Right forelimb (tissue), 1 donor: Measurements from ENCODE around the gene NAA35.
"Not testable (repeated sequence)": the region's sequence is repeated elsewhere in the genome, so short reads cannot be mapped to it uniquely, and the experiment has no call there.

Experiments used
- DNase-seq: peaks from one replicate; pipeline ENCODE4 v3.0.0-alpha.2; 2018

The NAA35 gene

GRCh38 chr9:85940832-85941621, at the start of gene NAA35:
NAA35 (plus strand) TSS chr9:85941146; CDS start chr9:85942160, 1,014 bp downstream.
- peak; percentile 99 for DNase-seq

- DNase-seq: no peak
These were observed 48.5 kb upstream of the NAA35 start for GRCh38 chr9:85892401-85892800.

- no peak for DNase-seq
These were observed 45.3 kb upstream of the NAA35 start for GRCh38 chr9:85895685-85896084.

GRCh38 chr9:85897848-85898247, 43.1 kb upstream of the NAA35 start:
- DNase-seq: no peak

GRCh38 chr9:85898332-85898731, 42.6 kb upstream of the NAA35 start:
- no peak for DNase-seq

- no peak for DNase-seq
These were observed 41.6 kb upstream of the NAA35 start for GRCh38 chr9:85899388-85899787.

- DNase-seq: no peak
These were observed 40.3 kb upstream of the NAA35 start for GRCh38 chr9:85900504-85901201.

- DNase-seq: no peak
These were observed 36.0 kb upstream of the NAA35 start for GRCh38 chr9:85904975-85905374.

GRCh38 chr9:85905957-85906356, 35.0 kb upstream of the NAA35 start:
- DNase-seq: no peak

GRCh38 chr9:85909390-85909789, 31.6 kb upstream of the NAA35 start:
- DNase-seq: no peak

GRCh38 chr9:85914108-85914507, 26.8 kb upstream of the NAA35 start:
- no peak for DNase-seq

GRCh38 chr9:85917756-85918155, 23.2 kb upstream of the NAA35 start:
- DNase-seq: no peak

GRCh38 chr9:85925493-85925892, 15.5 kb upstream of the NAA35 start:
- no peak for DNase-seq

- DNase-seq: no peak
These were observed 13.9 kb upstream of the NAA35 start for GRCh38 chr9:85927076-85927475.

- no peak for DNase-seq
These were observed 9.5 kb upstream of the NAA35 start for GRCh38 chr9:85931495-85931894.

- DNase-seq: not testable (repeated sequence)
These were observed 5.0 kb upstream of the NAA35 start for GRCh38 chr9:85935950-85936349.

- DNase-seq: no peak
These were observed 593 bp upstream of the NAA35 start for GRCh38 chr9:85940275-85940831.

GRCh38 chr9:85941622-85941940, 635 bp downstream of the NAA35 start:
- DNase-seq: peak; percentile 56

- DNase-seq: no peak
These were observed 1.3 kb downstream of the NAA35 start for GRCh38 chr9:85941966-85942912.

- no peak for DNase-seq
These were observed 2.2 kb downstream of the NAA35 start for GRCh38 chr9:85942913-85943709.

- no peak for DNase-seq
These were observed 2.9 kb downstream of the NAA35 start for GRCh38 chr9:85943757-85944430.

- no peak for DNase-seq
These were observed 3.7 kb downstream of the NAA35 start for GRCh38 chr9:85944672-85945071.
